Measurements from ENCODE around the gene TCHP.

DNA sequence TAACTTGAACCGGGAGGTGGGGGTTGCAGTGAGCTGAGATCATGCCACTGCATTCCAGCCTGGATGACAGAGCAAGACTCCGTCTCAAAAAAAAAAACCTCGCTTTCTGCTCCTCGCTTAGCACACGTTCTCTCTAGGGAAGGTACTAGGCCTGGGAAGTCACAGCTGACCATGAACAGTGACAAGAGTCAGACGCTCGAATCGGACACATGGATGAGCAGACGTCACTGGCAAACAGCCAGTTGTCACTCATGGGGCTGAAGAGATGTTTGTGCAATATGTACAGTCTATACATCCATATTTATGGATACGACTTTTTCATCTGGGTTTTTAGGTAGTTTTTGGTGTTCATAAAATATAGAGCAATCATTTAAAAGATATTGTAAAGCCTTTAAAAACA is 19.4 kb downstream of the TCHP start:
- TF ChIP-seq, protein P1, sequence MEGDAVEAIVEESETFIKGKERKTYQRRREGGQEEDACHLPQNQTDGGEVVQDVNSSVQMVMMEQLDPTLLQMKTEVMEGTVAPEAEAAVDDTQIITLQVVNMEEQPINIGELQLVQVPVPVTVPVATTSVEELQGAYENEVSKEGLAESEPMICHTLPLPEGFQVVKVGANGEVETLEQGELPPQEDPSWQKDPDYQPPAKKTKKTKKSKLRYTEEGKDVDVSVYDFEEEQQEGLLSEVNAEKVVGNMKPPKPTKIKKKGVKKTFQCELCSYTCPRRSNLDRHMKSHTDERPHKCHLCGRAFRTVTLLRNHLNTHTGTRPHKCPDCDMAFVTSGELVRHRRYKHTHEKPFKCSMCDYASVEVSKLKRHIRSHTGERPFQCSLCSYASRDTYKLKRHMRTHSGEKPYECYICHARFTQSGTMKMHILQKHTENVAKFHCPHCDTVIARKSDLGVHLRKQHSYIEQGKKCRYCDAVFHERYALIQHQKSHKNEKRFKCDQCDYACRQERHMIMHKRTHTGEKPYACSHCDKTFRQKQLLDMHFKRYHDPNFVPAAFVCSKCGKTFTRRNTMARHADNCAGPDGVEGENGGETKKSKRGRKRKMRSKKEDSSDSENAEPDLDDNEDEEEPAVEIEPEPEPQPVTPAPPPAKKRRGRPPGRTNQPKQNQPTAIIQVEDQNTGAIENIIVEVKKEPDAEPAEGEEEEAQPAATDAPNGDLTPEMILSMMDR (IDR thresholded peaks at IDR 0.05) = no peak
- no peak for TF ChIP-seq POLR2A (IDR thresholded peaks at IDR 0.05)
